ENCODE measurements around the gene PBRM1. TPM values are rescaled to one million over a fixed set of nuclear protein-coding genes. Genes with fewer than 3 reads are reported as not detected.

The PBRM1 gene
- total RNA-seq, 1 experiment from 2014 or later: 74.2 TPM

DNA sequence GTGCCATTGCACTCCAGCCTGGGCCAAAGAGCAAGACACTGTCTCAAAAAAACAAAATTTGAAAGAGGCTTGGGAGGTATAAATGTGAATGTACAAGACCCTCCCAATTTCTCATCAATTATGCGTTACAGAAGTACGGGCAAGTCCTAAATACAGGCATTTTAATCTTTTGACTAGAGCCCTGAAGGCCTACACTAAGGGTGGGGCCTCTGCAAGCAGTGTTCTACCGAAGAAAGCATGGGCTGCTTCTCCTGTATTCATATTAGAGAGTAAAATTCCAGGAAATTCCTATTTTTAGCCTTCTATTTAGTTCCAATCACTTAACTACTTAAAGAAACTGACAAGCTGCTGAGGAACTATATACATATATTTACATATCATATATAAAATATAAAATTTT is 25.7 kb downstream of the PBRM1 start:
- H3K9me3 ChIP-seq (ENCODE audit: control insufficient read depth, low read depth, low read length): no peaks in the 10 kb centered on the region
- no peak overlapping the region for H3K9ac ChIP-seq (ENCODE audit: extremely low read depth, insufficient read length, low read length)
- no peak overlapping the region for H3K18ac ChIP-seq (ENCODE audit: insufficient read length, low read depth, low read length)
- H4K20me1 ChIP-seq (ENCODE audit: control insufficient read depth, insufficient read depth, insufficient read length): no peaks in the 10 kb centered on the region
- Mint-ChIP-seq H3K27ac (no peak overlapping the region), H3K36me3 (ENCODE audit: insufficient read depth in 1 of 3, low read depth in 3 of 3) (peaks cover 29 to 80% (median 58%) of the 10 kb centered on the region in 3 experiments; a peak in 6 of 7 replicates), H3K4me3 (no peak overlapping the region), H3K9me3 (no peaks in the 10 kb centered on the region; a peak in 1 of 5 replicates), H3K4me1 (peaks cover 6% of the 10 kb centered on the region in 2 experiments), H3K27me3 (ENCODE audit: low read depth) (no peaks in the 10 kb centered on the region)
- no peak overlapping the region for H4K8ac ChIP-seq (replicated peaks; ENCODE audit: insufficient read length, low read depth, low read length)
- H3K79me2 ChIP-seq (ENCODE audit: insufficient read depth, low read length): no peaks in the 10 kb centered on the region
- no peak overlapping the region for H2BK20ac ChIP-seq (ENCODE audit: low read depth, low read length, poor library complexity, severe bottlenecking)
- no peak overlapping the region for H3K27ac ChIP-seq (ENCODE audit: insufficient read length, low read depth, low read length)
- no peaks in the 10 kb centered on the region for H3K79me1 ChIP-seq (ENCODE audit: insufficient read depth, low read depth, low read length, poor library complexity, severe bottlenecking)
- no peaks in the 10 kb centered on the region for H3K23me2 ChIP-seq (ENCODE audit: insufficient read length, low read depth, low read length, poor library complexity, severe bottlenecking)
- no peak overlapping the region for H4K5ac ChIP-seq (ENCODE audit: insufficient read length, low read depth, low read length)
- H2BK5ac ChIP-seq (ENCODE audit: insufficient read length, low read length): no peak overlapping the region
- WGBS (ENCODE audit: extremely low coverage, insufficient read length, low lambda C conversion rate): no CpG with 5 or more reads among the region's 3 CpGs
- TF ChIP-seq, protein P1, sequence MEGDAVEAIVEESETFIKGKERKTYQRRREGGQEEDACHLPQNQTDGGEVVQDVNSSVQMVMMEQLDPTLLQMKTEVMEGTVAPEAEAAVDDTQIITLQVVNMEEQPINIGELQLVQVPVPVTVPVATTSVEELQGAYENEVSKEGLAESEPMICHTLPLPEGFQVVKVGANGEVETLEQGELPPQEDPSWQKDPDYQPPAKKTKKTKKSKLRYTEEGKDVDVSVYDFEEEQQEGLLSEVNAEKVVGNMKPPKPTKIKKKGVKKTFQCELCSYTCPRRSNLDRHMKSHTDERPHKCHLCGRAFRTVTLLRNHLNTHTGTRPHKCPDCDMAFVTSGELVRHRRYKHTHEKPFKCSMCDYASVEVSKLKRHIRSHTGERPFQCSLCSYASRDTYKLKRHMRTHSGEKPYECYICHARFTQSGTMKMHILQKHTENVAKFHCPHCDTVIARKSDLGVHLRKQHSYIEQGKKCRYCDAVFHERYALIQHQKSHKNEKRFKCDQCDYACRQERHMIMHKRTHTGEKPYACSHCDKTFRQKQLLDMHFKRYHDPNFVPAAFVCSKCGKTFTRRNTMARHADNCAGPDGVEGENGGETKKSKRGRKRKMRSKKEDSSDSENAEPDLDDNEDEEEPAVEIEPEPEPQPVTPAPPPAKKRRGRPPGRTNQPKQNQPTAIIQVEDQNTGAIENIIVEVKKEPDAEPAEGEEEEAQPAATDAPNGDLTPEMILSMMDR (conservative IDR thresholded peaks at IDR 0.05): no peak
- no peak overlapping the region for H2BK15ac ChIP-seq (ENCODE audit: low read depth, low read length)
- no peak overlapping the region for H2AK5ac ChIP-seq (ENCODE audit: insufficient read length, low read length)
- H2BK120ac ChIP-seq (ENCODE audit: low read depth, low read length, poor library complexity, severe bottlenecking): no peak overlapping the region
- no peak overlapping the region for H3K14ac ChIP-seq (ENCODE audit: insufficient read depth, low read length)
- H2BK12ac ChIP-seq (ENCODE audit: insufficient read length, low read depth, low read length): no peak overlapping the region
- no peak overlapping the region for H3K56ac ChIP-seq (ENCODE audit: insufficient read length, low read depth, low read length)
- H3K4ac ChIP-seq (ENCODE audit: low read depth, low read length): no peak overlapping the region
- no peaks in the 10 kb centered on the region for H3K4me1 ChIP-seq (ENCODE audit: insufficient read depth, low read length)
- no peak overlapping the region for H3T11ph ChIP-seq (ENCODE audit: low read length)
- H2AFZ ChIP-seq (ENCODE audit: low read length): no peak overlapping the region
- no peak for DNase-seq
- H3K23ac ChIP-seq (ENCODE audit: insufficient read length, low read depth, low read length): no peak overlapping the region
- no peak overlapping the region for H4K91ac ChIP-seq (ENCODE audit: insufficient read length, low read depth, low read length)
- H3K27me3 ChIP-seq (ENCODE audit: insufficient read depth, low read length): no peaks in the 10 kb centered on the region
- no peak overlapping the region for H3K4me2 ChIP-seq (ENCODE audit: insufficient read depth, insufficient read length, low read length)

All from H9 (cell line).